ENCODE data around the gene LAMC3. TPM values are rescaled to one million over a fixed set of nuclear protein-coding genes. Genes with fewer than 3 reads are reported as not detected.

The LAMC3 gene
- total RNA-seq, 1 donor: 0.43 TPM

GRCh38 chr9:130977811-130978221, 31.2 kb upstream of the LAMC3 start:
- TF ChIP-seq CTCF (IDR thresholded peaks at IDR 0.05; ENCODE audit: insufficient read depth, low read depth, low read length): no peak
- H3K4me3 ChIP-seq (ENCODE audit: low read depth, low read length): no peak overlapping the region
- no peak for DNase-seq (ENCODE audit: low read depth)

- H3K4me3 ChIP-seq (ENCODE audit: low read depth, low read length): no peak overlapping the region
- no peak for DNase-seq (ENCODE audit: low read depth)
- TF ChIP-seq CTCF (IDR thresholded peaks at IDR 0.05; ENCODE audit: insufficient read depth, low read depth, low read length): no peak
Observed at GRCh38 chr9:130979591-130980385, 29.2 kb upstream of the LAMC3 start.

GRCh38 chr9:130980526-130980925, 28.4 kb upstream of the LAMC3 start:
- no peak for TF ChIP-seq CTCF (IDR thresholded peaks at IDR 0.05; ENCODE audit: insufficient read depth, low read depth, low read length)
- no peak for DNase-seq (ENCODE audit: low read depth)
- H3K4me3 ChIP-seq (ENCODE audit: low read depth, low read length): no peak overlapping the region

- no peak for TF ChIP-seq CTCF (IDR thresholded peaks at IDR 0.05; ENCODE audit: insufficient read depth, low read depth, low read length)
- H3K4me3 ChIP-seq (ENCODE audit: low read depth, low read length): no peak overlapping the region
- no peak for DNase-seq (ENCODE audit: low read depth)
Observed at GRCh38 chr9:130981002-130981755, 27.8 kb upstream of the LAMC3 start.

GRCh38 chr9:130981756-130982137, 27.2 kb upstream of the LAMC3 start:
- H3K4me3 ChIP-seq (ENCODE audit: low read depth, low read length): no peak overlapping the region
- no peak for TF ChIP-seq CTCF (IDR thresholded peaks at IDR 0.05; ENCODE audit: insufficient read depth, low read depth, low read length)
- DNase-seq (ENCODE audit: low read depth): no peak

- TF ChIP-seq CTCF (IDR thresholded peaks at IDR 0.05; ENCODE audit: insufficient read depth, low read depth, low read length): no peak
- no peak overlapping the region for H3K4me3 ChIP-seq (ENCODE audit: low read depth, low read length)
- no peak for DNase-seq (ENCODE audit: low read depth)
Observed at GRCh38 chr9:130982636-130983358, 26.2 kb upstream of the LAMC3 start.
